ENCODE results near the gene PPP1R12C.

Gene PPP1R12C

GRCh38 chr19:55095260-55096060 lies 22.0 kb downstream of the PPP1R12C start:
- in situ Hi-C loops (cut with MboI; ENCODE audit: low pct_unique_long_range_greater_than_20kb, low sequenced_read_pairs): no loop called here
- DNase-seq: no peak

GRCh38 chr19:55094456-55095259 lies 22.8 kb downstream of the PPP1R12C start:
- in situ Hi-C loops (cut with MboI; ENCODE audit: low pct_unique_long_range_greater_than_20kb, low sequenced_read_pairs): no loop called here
- no peak for DNase-seq

- in situ Hi-C loops (cut with MboI; ENCODE audit: low pct_unique_long_range_greater_than_20kb, low sequenced_read_pairs): no loop called here
- DNase-seq: no peak
Measured at GRCh38 chr19:55092423-55093318, 24.8 kb downstream of the PPP1R12C start.

GRCh38 chr19:55091955-55092354 lies 25.5 kb downstream of the PPP1R12C start:
- in situ Hi-C loops (cut with MboI; ENCODE audit: low pct_unique_long_range_greater_than_20kb, low sequenced_read_pairs): no loop called here
- DNase-seq: no peak

GRCh38 chr19:55091126-55091910 lies 26.1 kb downstream of the PPP1R12C start:
- in situ Hi-C loops (cut with MboI; ENCODE audit: low pct_unique_long_range_greater_than_20kb, low sequenced_read_pairs): no loop called here

GRCh38 chr19:55090564-55090963 lies 26.9 kb downstream of the PPP1R12C start:
- in situ Hi-C loops (cut with MboI; ENCODE audit: low pct_unique_long_range_greater_than_20kb, low sequenced_read_pairs): no loop called here
- DNase-seq: no peak

More at GRCh38 chr19:55091126-55091910, 26.1 kb downstream of the PPP1R12C start:
- no peak for DNase-seq

- no peak for DNase-seq
- in situ Hi-C loops (cut with MboI; ENCODE audit: low pct_unique_long_range_greater_than_20kb, low sequenced_read_pairs): no loop called here
Measured at GRCh38 chr19:55089342-55089944, 28.0 kb downstream of the PPP1R12C start.

- in situ Hi-C loops (cut with MboI; ENCODE audit: low pct_unique_long_range_greater_than_20kb, low sequenced_read_pairs): no loop called here
Measured at GRCh38 chr19:55088543-55089341, 28.7 kb downstream of the PPP1R12C start.

GRCh38 chr19:55088021-55088451 lies 29.4 kb downstream of the PPP1R12C start:
- DNase-seq: no peak
- in situ Hi-C loops (cut with MboI; ENCODE audit: low pct_unique_long_range_greater_than_20kb, low sequenced_read_pairs): no loop called here

More at GRCh38 chr19:55088543-55089341, 28.7 kb downstream of the PPP1R12C start:
- peak; percentile 57 for DNase-seq

GRCh38 chr19:55087542-55087901 lies 29.9 kb downstream of the PPP1R12C start:
- in situ Hi-C loops (cut with MboI; ENCODE audit: low pct_unique_long_range_greater_than_20kb, low sequenced_read_pairs): no loop called here
- DNase-seq: no peak

- in situ Hi-C loops (cut with MboI; ENCODE audit: low pct_unique_long_range_greater_than_20kb, low sequenced_read_pairs): no loop called here
- no peak for DNase-seq
Measured at GRCh38 chr19:55086730-55087541, 30.5 kb downstream of the PPP1R12C start.

- no peak for DNase-seq
- in situ Hi-C loops (cut with MboI; ENCODE audit: low pct_unique_long_range_greater_than_20kb, low sequenced_read_pairs): no loop called here
Measured at GRCh38 chr19:55085923-55086715, 31.3 kb downstream of the PPP1R12C start.

GRCh38 chr19:55084416-55084815 lies 33.0 kb downstream of the PPP1R12C start:
- in situ Hi-C loops (cut with MboI; ENCODE audit: low pct_unique_long_range_greater_than_20kb, low sequenced_read_pairs): no loop called here

GRCh38 chr19:55083004-55083850 lies 34.2 kb downstream of the PPP1R12C start:
- DNase-seq: no peak
- in situ Hi-C loops (cut with MboI; ENCODE audit: low pct_unique_long_range_greater_than_20kb, low sequenced_read_pairs): no loop called here

More at GRCh38 chr19:55084416-55084815, 33.0 kb downstream of the PPP1R12C start:
- no peak for DNase-seq
